Subcutaneous adipose tissue (tissue), 4 donors: ENCODE results near the gene MEGF8. TPM values are rescaled to one million over a fixed set of nuclear protein-coding genes. Genes with fewer than 3 reads are reported as not detected.

Experiments used
- total RNA-seq, 4 donors: library from RNA; depleted of rRNA; stranded (reverse); fragments of >200 nt; gene quantifications; one replicate each; pipeline ENCODE4 v1.1.0, GENCODE V29; 2016
- TF ChIP-seq, protein P1 (sequence below): fragments of 450-650 bp; IDR thresholded peaks from one replicate; pipeline ENCODE4 v1.5.1; 2016; ENCODE audit warnings: low read depth, mild to moderate bottlenecking, control low read depth, antibody characterized with exemption, moderate library complexity

MEGF8 gene
- total RNA-seq, 4 donors from 2014 or later = 11.9 to 58.8 (median 17.0) TPM

DNA sequence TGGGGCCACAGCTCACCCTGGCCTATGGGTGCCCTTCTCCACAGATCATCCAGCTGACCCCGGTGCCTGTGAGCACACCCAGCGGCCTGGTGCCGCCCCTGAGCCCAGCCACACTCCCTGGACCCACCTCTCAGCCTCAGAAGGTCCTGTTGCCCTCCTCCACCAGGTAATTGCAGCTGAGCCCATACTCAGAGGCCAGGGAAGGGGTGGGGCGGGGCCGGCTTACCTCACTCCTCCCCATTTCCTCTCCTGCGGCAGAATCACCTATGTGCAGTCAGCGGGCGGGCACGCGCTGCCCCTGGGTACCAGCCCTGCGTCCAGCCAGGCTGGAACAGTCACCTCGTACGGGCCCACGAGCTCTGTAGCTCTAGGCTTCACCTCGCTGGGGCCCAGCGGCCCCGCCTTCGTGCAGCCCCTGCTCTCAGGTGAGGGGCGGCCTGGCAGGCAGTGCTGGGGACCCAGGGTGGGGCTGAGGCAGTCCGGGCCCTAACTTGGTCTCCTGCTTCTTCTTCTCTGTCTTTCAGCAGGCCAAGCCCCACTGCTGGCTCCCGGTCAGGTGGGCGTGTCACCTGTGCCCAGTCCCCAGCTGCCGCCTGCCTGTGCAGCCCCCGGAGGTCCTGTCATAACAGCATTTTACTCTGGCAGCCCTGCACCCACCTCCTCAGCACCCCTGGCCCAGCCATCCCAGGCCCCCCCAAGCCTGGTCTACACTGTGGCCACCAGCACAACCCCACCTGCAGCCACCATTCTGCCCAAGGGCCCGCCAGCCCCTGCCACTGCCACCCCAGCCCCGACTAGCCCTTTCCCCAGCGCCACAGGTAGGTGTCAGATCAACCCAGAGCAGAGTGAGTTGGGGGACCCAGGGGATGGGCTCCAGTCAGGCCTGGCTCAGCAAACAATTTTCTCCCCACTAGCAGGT lies 33.1 kb upstream of the MEGF8 start:
- TF ChIP-seq, protein P1, sequence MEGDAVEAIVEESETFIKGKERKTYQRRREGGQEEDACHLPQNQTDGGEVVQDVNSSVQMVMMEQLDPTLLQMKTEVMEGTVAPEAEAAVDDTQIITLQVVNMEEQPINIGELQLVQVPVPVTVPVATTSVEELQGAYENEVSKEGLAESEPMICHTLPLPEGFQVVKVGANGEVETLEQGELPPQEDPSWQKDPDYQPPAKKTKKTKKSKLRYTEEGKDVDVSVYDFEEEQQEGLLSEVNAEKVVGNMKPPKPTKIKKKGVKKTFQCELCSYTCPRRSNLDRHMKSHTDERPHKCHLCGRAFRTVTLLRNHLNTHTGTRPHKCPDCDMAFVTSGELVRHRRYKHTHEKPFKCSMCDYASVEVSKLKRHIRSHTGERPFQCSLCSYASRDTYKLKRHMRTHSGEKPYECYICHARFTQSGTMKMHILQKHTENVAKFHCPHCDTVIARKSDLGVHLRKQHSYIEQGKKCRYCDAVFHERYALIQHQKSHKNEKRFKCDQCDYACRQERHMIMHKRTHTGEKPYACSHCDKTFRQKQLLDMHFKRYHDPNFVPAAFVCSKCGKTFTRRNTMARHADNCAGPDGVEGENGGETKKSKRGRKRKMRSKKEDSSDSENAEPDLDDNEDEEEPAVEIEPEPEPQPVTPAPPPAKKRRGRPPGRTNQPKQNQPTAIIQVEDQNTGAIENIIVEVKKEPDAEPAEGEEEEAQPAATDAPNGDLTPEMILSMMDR = no peak

DNA sequence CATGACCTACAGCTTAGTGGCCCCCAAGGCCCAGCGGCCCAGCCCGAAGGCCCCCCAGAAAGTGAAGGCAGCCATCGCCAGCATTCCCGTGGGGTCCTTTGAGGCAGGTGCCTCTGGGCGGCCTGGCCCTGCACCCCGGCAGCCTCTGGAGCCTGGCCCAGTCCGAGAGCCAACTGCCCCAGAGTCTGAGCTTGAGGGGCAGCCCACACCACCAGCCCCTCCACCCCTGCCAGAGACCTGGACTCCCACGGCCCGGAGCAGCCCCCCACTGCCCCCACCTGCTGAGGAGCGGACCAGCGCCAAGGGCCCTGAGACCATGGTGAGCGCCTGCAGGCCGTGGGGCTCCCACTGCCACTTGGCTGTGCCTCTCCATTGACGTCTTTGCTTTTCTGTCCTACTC lies 32.5 kb upstream of the MEGF8 start:
- TF ChIP-seq, protein P1 = no peak

DNA sequence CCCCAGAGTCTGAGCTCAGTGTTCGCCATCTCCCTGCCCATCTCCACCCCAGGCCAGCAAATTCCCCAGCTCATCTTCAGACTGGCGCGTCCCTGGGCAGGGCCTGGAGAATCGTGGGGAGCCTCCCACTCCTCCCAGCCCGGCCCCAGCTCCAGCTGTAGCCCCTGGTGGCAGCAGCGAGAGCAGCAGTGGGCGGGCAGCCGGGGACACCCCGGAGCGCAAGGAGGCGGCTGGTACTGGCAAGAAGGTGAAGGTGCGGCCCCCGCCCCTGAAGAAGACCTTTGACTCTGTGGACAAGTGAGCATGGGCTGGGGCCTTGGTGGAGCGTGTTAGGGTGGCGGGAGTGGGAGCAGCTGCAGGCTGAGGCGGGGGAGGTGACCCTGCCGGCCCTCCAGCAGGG lies 31.9 kb upstream of the MEGF8 start:
- TF ChIP-seq, protein P1 = no peak

DNA sequence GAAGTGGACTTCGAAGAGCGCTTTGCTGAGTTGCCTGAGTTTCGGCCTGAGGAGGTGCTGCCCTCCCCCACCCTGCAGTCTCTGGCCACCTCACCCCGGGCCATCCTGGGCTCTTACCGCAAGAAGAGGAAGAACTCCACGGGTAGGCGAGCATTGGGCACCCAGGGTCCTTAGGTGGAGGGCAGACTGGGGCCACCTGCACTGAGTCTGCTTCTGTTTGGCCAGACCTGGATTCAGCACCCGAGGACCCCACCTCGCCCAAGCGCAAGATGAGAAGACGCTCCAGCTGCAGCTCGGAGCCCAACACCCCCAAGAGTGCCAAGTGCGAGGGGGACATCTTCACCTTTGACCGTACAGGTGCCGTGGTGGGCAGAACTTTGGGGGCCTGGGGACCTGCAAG lies 31.5 kb upstream of the MEGF8 start:
- TF ChIP-seq, protein P1 = no peak

DNA sequence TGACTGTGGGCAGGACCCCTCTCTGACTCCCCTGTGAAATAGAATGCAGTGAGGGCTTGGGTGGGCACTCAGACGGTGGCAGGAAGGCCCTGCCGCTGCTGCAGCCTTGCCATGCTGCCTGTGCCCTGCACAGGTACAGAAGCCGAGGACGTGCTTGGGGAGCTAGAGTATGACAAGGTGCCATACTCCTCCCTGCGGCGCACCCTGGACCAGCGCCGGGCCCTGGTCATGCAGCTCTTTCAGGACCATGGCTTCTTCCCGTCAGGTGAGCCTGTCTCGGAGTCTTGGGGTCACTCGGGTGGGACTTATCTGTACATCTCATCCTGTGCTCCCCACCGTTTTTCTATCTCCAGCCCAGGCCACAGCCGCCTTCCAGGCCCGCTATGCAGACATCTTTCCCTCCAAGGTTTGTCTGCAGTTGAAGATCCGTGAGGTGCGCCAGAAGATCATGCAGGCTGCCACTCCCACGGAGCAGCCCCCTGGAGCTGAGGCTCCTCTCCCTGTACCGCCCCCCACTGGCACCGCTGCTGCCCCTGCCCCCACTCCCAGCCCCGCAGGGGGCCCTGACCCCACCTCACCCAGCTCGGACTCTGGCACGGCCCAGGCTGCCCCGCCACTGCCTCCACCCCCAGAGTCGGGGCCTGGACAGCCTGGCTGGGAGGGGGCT lies 30.8 kb upstream of the MEGF8 start:
- TF ChIP-seq, protein P1 = no peak

DNA sequence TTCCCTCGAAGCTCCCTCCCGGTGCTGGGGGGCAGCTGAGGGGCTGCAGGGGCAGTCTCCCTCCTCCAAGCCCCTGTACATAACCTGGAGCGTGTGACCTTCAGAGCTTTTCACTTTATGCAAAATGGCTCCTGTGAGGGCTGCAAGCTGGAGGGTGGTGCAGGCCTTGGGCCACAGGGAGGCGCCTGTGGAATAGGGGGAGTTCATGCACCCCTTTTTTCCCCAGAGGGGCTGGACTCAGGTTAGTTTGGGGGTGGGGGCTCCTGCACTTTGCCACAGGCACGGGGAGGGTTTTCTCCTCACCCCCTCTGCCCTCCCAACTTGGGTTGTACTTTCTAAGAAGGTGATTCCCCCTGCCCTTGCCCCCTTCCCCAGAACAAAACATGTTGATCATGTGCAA lies 30.1 kb upstream of the MEGF8 start:
- TF ChIP-seq, protein P1 = no peak

DNA sequence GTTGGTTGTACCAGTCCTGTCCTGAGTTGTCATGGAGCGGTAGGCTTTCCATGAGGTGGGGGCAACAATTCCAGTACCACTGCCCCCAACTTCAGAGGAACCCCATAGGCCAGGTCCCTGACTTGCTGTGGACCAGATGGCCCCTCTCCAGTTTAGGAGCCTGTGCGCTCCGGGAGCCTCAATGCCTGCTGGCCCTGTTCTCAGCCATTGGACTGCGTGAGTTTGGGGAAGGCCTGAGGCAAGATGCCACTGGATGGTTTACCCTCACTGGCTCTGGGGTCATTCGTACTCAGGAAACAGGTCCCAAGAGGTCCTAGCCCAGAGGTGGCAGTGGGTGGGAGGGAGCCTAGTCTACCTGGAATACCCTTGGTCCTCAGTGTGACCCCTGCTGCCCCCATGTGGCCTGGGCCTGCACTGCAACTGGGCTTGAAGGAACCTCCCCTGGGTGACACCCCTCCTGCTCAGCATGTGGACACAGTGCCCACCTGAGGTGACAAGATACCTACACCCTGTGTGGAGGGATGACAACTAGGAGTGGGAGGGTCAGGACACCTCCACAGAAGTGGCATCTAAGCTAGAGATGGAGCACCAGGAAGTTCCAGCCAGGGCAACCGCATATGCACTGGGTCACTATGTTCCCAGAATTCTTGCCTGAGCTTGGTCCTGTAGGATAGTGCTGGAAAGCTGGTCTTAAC lies 29.5 kb upstream of the MEGF8 start:
- TF ChIP-seq, protein P1 = no peak
